Transverse colon (tissue), 3 donors: Measurements from ENCODE around the gene KCTD16.

ENCODE experiments used
- EP300 ChIP-seq: sonication (generic); formaldehyde crosslinking; IDR thresholded peaks from one replicate; pipeline ENCODE4 v1.6.1; 2017; ENCODE audit warnings: antibody characterized with exemption, low read depth
- TF ChIP-seq, protein P1 (sequence below), 5 experiments: fragments of 200-600 bp in 3 of 5; fragments of 450-650 bp in 2 of 5; sonication (generic) in 3 of 5; IDR thresholded peaks; 1 replicate in 2 of 5; 2 replicates in 3 of 5; pipeline ENCODE4 v1.5.1; 2016 to 2017; ENCODE audit warnings: antibody characterized with exemption in 5 of 5, inconsistent platforms in 3 of 5, mild to moderate bottlenecking in 2 of 5, moderate library complexity in 1 of 5

GRCh38 chr5:144438237-144438636, 267.6 kb downstream of the KCTD16 start:
- TF ChIP-seq EP300 = no peak
- TF ChIP-seq, protein P1, sequence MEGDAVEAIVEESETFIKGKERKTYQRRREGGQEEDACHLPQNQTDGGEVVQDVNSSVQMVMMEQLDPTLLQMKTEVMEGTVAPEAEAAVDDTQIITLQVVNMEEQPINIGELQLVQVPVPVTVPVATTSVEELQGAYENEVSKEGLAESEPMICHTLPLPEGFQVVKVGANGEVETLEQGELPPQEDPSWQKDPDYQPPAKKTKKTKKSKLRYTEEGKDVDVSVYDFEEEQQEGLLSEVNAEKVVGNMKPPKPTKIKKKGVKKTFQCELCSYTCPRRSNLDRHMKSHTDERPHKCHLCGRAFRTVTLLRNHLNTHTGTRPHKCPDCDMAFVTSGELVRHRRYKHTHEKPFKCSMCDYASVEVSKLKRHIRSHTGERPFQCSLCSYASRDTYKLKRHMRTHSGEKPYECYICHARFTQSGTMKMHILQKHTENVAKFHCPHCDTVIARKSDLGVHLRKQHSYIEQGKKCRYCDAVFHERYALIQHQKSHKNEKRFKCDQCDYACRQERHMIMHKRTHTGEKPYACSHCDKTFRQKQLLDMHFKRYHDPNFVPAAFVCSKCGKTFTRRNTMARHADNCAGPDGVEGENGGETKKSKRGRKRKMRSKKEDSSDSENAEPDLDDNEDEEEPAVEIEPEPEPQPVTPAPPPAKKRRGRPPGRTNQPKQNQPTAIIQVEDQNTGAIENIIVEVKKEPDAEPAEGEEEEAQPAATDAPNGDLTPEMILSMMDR (IDR thresholded peaks at IDR 0.05) = no peak
